Lung (tissue), 12 donors: ENCODE data around the gene TAPT1. TPM values are rescaled to one million over a fixed set of nuclear protein-coding genes. Genes with fewer than 3 reads are reported as not detected.
"Not testable (repeated sequence)": the region's sequence is repeated elsewhere in the genome, so short reads cannot be mapped to it uniquely, and the experiment has no call there.

Experiments
- ATAC-seq: fragments of 200-7000 bp; cut with Tn5 transposase; one replicate; pipeline ENCODE4 v1.9.1; 2020; ENCODE audit warnings: moderate number of reproducible peaks; ENCODE audit not compliant: insufficient read depth, low FRiP score
- DNase-seq, 3 donors: peaks; one replicate each; pipeline ENCODE4 v3.0.0-alpha.2; 2013 to 2017
- H3K27ac ChIP-seq, 2 donors: one replicate each; pipeline ENCODE4 v1.5.1; 2013; ENCODE audit warnings: mild to moderate bottlenecking in 2 of 2, moderate library complexity in 2 of 2, control low read depth in 1 of 2, inconsistent platforms in 1 of 2, low read depth in 1 of 2, low read length in 1 of 2
- H3K27me3 ChIP-seq, 3 donors: one replicate each; pipeline ENCODE4 v1.5.1; 2013; ENCODE audit warnings: low read length in 2 of 3; ENCODE audit not compliant: control insufficient read depth in 3 of 3, insufficient read depth in 3 of 3
- H3K36me3 ChIP-seq, 4 donors: one replicate each; pipeline ENCODE4 v1.5.1; 2013; ENCODE audit warnings: low read length in 4 of 4, mild to moderate bottlenecking in 1 of 4, moderate library complexity in 1 of 4; ENCODE audit not compliant: control insufficient read depth in 4 of 4, insufficient read depth in 4 of 4
- H3K4me1 ChIP-seq, 5 donors: one replicate each; pipeline ENCODE4 v1.5.1; 2013; ENCODE audit warnings: low read length in 5 of 5, mild to moderate bottlenecking in 2 of 5, moderate library complexity in 1 of 5; ENCODE audit not compliant: control insufficient read depth in 5 of 5, insufficient read depth in 5 of 5
- H3K4me3 ChIP-seq: one replicate; pipeline ENCODE4 v1.5.1; 2013; ENCODE audit warnings: mild to moderate bottlenecking, control low read depth, moderate library complexity
- H3K9ac ChIP-seq, 2 donors: one replicate each; pipeline ENCODE4 v1.5.1; 2013; ENCODE audit warnings: low read length in 2 of 2, control low read depth in 1 of 2; ENCODE audit not compliant: insufficient read depth in 1 of 2
- H3K9me3 ChIP-seq, 4 donors: one replicate each; pipeline ENCODE4 v1.5.1; 2013; ENCODE audit warnings: low read length in 3 of 4, mild to moderate bottlenecking in 1 of 4, moderate library complexity in 1 of 4; ENCODE audit not compliant: control insufficient read depth in 4 of 4, insufficient read depth in 3 of 4
- CTCF ChIP-seq: IDR thresholded peaks from 2 replicates; pipeline ENCODE4 v1.5.1; 2012; ENCODE audit warnings: mild to moderate bottlenecking; ENCODE audit errors: control extremely low read depth, extremely low read depth
- WGBS, 2 donors: extraction: QIAGEN DNeasy Blood & Tissue Kit; methylation state at CpG; one replicate each; pipeline ENCODE4 v1.1.7; 2013; 5-methylcytosine and 5-hydroxymethylcytosine counted together
- polyA plus RNA-seq, 2 donors: library from polyadenylated mRNA; stranded (reverse); fragments of 200-250 nt; gene quantifications; one replicate each; pipeline ENCODE4 v1.2.1, GENCODE V29; 2013
- total RNA-seq, 2 donors: library from RNA; depleted of rRNA in 1 of 2; stranded (reverse); fragments of >200 nt in 1 of 2; gene quantifications; one replicate each; pipeline ENCODE4 v1.2.1, GENCODE V29; 2014 to 2021
- donor health status: control.
- donor health status: control.
- donor health status: Bipolar disorder and iron deficiency.
- donor health status: healthy.
- donor health status: DM: yes; HTN: yes; CAD: no.

The TAPT1 gene
- total and polyA plus RNA-seq, 4 donors, result 13.8 to 102 (median 30.2) TPM

- H3K4me1 ChIP-seq, result peaks cover 0 to 3% (median 0%) of the 10 kb centered on the region in 5 donors
- no peaks in the 10 kb centered on the region for H3K36me3 ChIP-seq
- WGBS, 2 donors, result 94 to 95% methylated on average over 2 of the region's 2 CpGs
- no peak for TF ChIP-seq CTCF
- H3K9me3 ChIP-seq, result peaks cover 0 to 2% (median 0%) of the 10 kb centered on the region in 4 donors
- no peak for ATAC-seq
- H3K9ac ChIP-seq, result no peak overlapping the region
- no peaks in the 10 kb centered on the region for H3K27me3 ChIP-seq
- DNase-seq, result no peak
- no peak overlapping the region for H3K4me3 ChIP-seq
- H3K27ac ChIP-seq, result no peak overlapping the region
Observed at GRCh38 chr4:16150716-16151115, 75.6 kb downstream of the TAPT1 start.

GRCh38 chr4:16144913-16145312 is 81.4 kb downstream of the TAPT1 start:
- H3K27me3 ChIP-seq, ATAC-seq, H3K4me1 ChIP-seq, H3K4me3 ChIP-seq, DNase-seq, H3K9ac ChIP-seq, H3K36me3 ChIP-seq, H3K27ac ChIP-seq, H3K9me3 ChIP-seq: not testable (repeated sequence)
- WGBS, 2 donors, result 90 to 94% methylated on average over 9 of the region's 9 CpGs

DNA sequence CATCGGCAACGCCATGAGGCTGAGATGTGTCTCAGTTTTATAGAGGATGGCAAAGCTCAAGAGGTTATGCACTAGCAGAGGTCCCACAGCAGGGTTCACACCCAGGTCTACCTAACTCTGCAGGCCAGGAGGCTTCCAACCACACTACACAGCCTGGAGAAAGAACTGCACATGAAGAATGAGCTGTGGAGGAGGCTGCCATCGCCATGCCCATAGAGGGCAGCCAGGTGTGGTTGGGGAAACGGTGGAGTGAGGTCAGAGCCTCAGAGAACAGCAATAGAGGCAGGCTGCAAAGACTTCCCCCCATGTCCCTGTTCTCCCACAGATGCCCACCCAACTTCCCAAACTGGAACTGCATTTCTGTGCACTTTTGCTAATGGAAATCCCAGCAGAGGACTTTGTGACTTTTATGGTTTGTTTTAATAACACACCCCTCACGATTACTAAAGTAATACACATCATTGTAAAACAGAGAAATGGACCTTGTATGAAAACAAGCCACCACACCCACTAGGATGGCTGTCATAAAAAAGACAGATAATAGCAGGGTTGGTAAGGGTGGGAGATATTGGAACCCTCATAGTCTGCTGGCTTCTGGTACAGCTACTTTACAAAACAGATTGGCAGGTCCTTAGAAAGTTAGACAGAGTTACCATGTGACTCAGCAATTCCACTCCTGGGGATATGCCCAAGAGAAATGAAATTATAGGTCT is 83.5 kb downstream of the TAPT1 start:
- no peak overlapping the region for H3K9ac ChIP-seq
- no peak for TF ChIP-seq CTCF
- DNase-seq (no peak), ATAC-seq (no peak)
- H3K27ac ChIP-seq, result no peak overlapping the region
- WGBS, 2 donors, result 91 to 95% methylated on average over 5 of the region's 5 CpGs
- peaks cover 0 to 3% (median under 1%) of the 10 kb centered on the region in 4 donors for H3K9me3 ChIP-seq
- no peak overlapping the region for H3K4me3 ChIP-seq
- H3K27me3 ChIP-seq, result no peaks in the 10 kb centered on the region
- H3K36me3 ChIP-seq, result no peaks in the 10 kb centered on the region
- peaks cover 0 to 6% (median 0%) of the 10 kb centered on the region in 5 donors for H3K4me1 ChIP-seq

- TF ChIP-seq CTCF, result no peak
- DNase-seq (peak in 2 of 3 donors; percentile 47 to 60), ATAC-seq (peak; percentile 66)
- Histone ChIP-seq H3K27me3 (no peaks in the 10 kb centered on the region), H3K4me3 (no peak overlapping the region), H3K9me3 (peaks cover 0 to 3% (median under 1%) of the 10 kb centered on the region in 4 donors), H3K9ac (no peak overlapping the region), H3K36me3 (no peaks in the 10 kb centered on the region), H3K4me1 (peaks cover 0 to 6% (median 0%) of the 10 kb centered on the region in 5 donors), H3K27ac (no peak overlapping the region)
Observed at GRCh38 chr4:16140879-16141249, 85.4 kb downstream of the TAPT1 start.
